GM23338 (cell line): ENCODE data around the gene NEURL1. TPM values are rescaled to one million over a fixed set of nuclear protein-coding genes. Genes with fewer than 3 reads are reported as not detected.
A peak's percentile ranks its signal among the peaks of the same experiment; 100 is the strongest.

Source experiments
- ATAC-seq: fragments of 200-7000 bp; cut with Tn5 transposase; 3 replicates; pipeline ENCODE4 v1.9.1; 2020
- DNase-seq: peaks from one replicate; pipeline ENCODE4 v3.0.0-alpha.2; 2015; ENCODE audit warnings: low spot score
- H2AFZ ChIP-seq: fragments of 200-600 bp; sonication (generic); 2 replicates; pipeline ENCODE4 v1.8.0; 2016; ENCODE audit warnings: antibody characterized with exemption, mild to moderate bottlenecking, moderate library complexity
- H3F3A ChIP-seq: fragments of 200-600 bp; sonication (generic); replicated peaks from 2 replicates; pipeline ENCODE4 v1.8.0; 2017; ENCODE audit warnings: antibody characterized with exemption, mixed run types, low read depth
- H3K27ac ChIP-seq: fragments of 200-600 bp; sonication (generic); 2 replicates; pipeline ENCODE4 v1.6.1; 2016; ENCODE audit warnings: low read depth
- H3K27me3 ChIP-seq: fragments of 200-600 bp; sonication (generic); 2 replicates; pipeline ENCODE4 v1.8.0; 2016; ENCODE audit warnings: mild to moderate bottlenecking, mixed run types, moderate library complexity; ENCODE audit not compliant: insufficient read depth
- H3K36me3 ChIP-seq: fragments of 200-600 bp; sonication (generic); 2 replicates; pipeline ENCODE4 v1.8.0; 2016; ENCODE audit warnings: mild to moderate bottlenecking; ENCODE audit not compliant: insufficient read depth
- H3K4me1 ChIP-seq: fragments of 200-600 bp; sonication (generic); 2 replicates; pipeline ENCODE4 v1.8.0; 2016; ENCODE audit warnings: mild to moderate bottlenecking, moderate library complexity; ENCODE audit not compliant: insufficient read depth
- H3K4me2 ChIP-seq: fragments of 200-600 bp; sonication (generic); 2 replicates; pipeline ENCODE4 v1.7.1; 2017; ENCODE audit warnings: mixed run types
- H3K4me3 ChIP-seq: fragments of 200-600 bp; sonication (generic); 2 replicates; pipeline ENCODE4 v1.6.1; 2016; ENCODE audit warnings: mixed run types
- H3K79me2 ChIP-seq: fragments of 200-600 bp; sonication (generic); replicated peaks from 2 replicates; pipeline ENCODE4 v1.8.0; 2017; ENCODE audit warnings: mild to moderate bottlenecking; ENCODE audit not compliant: insufficient read depth
- H3K9me2 ChIP-seq: fragments of 200-600 bp; sonication (generic); 2 replicates; pipeline ENCODE4 v1.8.0; 2017; ENCODE audit not compliant: insufficient read depth
- H4K20me1 ChIP-seq: fragments of 200-600 bp; sonication (generic); replicated peaks from 2 replicates; pipeline ENCODE4 v1.8.0; 2017; ENCODE audit warnings: mild to moderate bottlenecking; ENCODE audit not compliant: insufficient read depth
- H3K27ac Mint-ChIP-seq: 2 replicates; pipeline ENCODE4 v1.8.0; 2020; ENCODE audit warnings: inconsistent platforms, mild to moderate bottlenecking, moderate library complexity, mixed read lengths
- H3K27me3 Mint-ChIP-seq: 3 replicates; pipeline ENCODE4 v1.8.0; 2022; ENCODE audit warnings: low read depth, mild to moderate bottlenecking, moderate library complexity, mixed read lengths, inconsistent platforms; ENCODE audit not compliant: insufficient read depth, poor library complexity
- H3K36me3 Mint-ChIP-seq: 3 replicates; pipeline ENCODE4 v1.8.0; 2021; ENCODE audit warnings: low read depth, mild to moderate bottlenecking, inconsistent platforms, moderate library complexity, mixed read lengths
- H3K4me1 Mint-ChIP-seq: 3 replicates; pipeline ENCODE4 v1.8.0; 2020; ENCODE audit warnings: mild to moderate bottlenecking, inconsistent platforms, mixed read lengths
- H3K4me3 Mint-ChIP-seq: 3 replicates; pipeline ENCODE4 v1.8.0; 2021; ENCODE audit warnings: moderate library complexity, mild to moderate bottlenecking, inconsistent platforms, mixed read lengths
- H3K9me3 Mint-ChIP-seq: 3 replicates; pipeline ENCODE4 v1.8.0; 2020; ENCODE audit warnings: moderate library complexity, mild to moderate bottlenecking, inconsistent platforms, mixed read lengths
- CREB1 ChIP-seq: fragments of 250-450 bp; sonication (Bioruptor Pico); IDR thresholded peaks from 2 replicates; pipeline ENCODE4 v1.5.0; 2020; ENCODE audit warnings: low read depth, mild to moderate bottlenecking, moderate library complexity
- CTCF ChIP-seq, 2 experiments: fragments of 200-600 bp in 1 of 2; sonication (generic) in 1 of 2; conservative IDR thresholded peaks; 2 replicates each; pipeline versions ENCODE4 v1.5.1 to v1.6.1; 2016 to 2017; ENCODE audit warnings: antibody characterized with exemption in 2 of 2, low read depth in 2 of 2, mild to moderate bottlenecking in 2 of 2, moderate library complexity in 1 of 2
- ETS1 ChIP-seq: IDR thresholded peaks from 2 replicates; pipeline ENCODE4 v1.6.1; 2016; ENCODE audit warnings: antibody characterized with exemption
- EZH2 ChIP-seq: fragments of 200-600 bp; sonication (generic); IDR thresholded peaks from one replicate; pipeline ENCODE4 v1.8.0; 2017; ENCODE audit warnings: antibody characterized with exemption, mild to moderate bottlenecking, low read depth; ENCODE audit not compliant: unreplicated experiment
- EZH2phosphoT487 ChIP-seq: fragments of 200-600 bp; sonication (generic); IDR thresholded peaks from one replicate; pipeline ENCODE4 v1.8.1; 2018; ENCODE audit warnings: antibody characterized with exemption; ENCODE audit not compliant: unreplicated experiment
- JUNB ChIP-seq: IDR thresholded peaks from one replicate; pipeline ENCODE4 v1.6.1; 2016; ENCODE audit warnings: antibody characterized with exemption; ENCODE audit not compliant: unreplicated experiment
- NANOG ChIP-seq: IDR thresholded peaks from 2 replicates; pipeline ENCODE4 v1.6.1; 2016; ENCODE audit warnings: antibody characterized with exemption, borderline replicate concordance
- POLR2AphosphoS5 ChIP-seq: IDR thresholded peaks from 2 replicates; pipeline ENCODE4 v1.6.1; 2016; ENCODE audit warnings: antibody characterized with exemption, low read depth
- STAT1 ChIP-seq: IDR thresholded peaks from one replicate; pipeline ENCODE4 v1.6.1; 2016; ENCODE audit warnings: antibody characterized with exemption; ENCODE audit not compliant: unreplicated experiment
- ZNF114 ChIP-seq: fragments of 250-450 bp; sonication (Bioruptor Pico); IDR thresholded peaks from 2 replicates; pipeline ENCODE4 v1.5.0; 2020; ENCODE audit warnings: mild to moderate bottlenecking, moderate library complexity
- ZNF331 ChIP-seq: fragments of 250-450 bp; sonication (Bioruptor Pico); IDR thresholded peaks from 2 replicates; pipeline ENCODE4 v1.5.0; 2020; ENCODE audit warnings: low read depth, mild to moderate bottlenecking, moderate library complexity
- polyA plus RNA-seq: library from polyadenylated mRNA; unstranded; fragments of >200 nt; fragmentation: Nextera tagmentation; extraction: Ambion mirVana; gene quantifications from 2 replicates; pipeline ENCODE4 v1.2.1, GENCODE V29; 2016
- total RNA-seq: library from RNA; depleted of rRNA; stranded (reverse); fragments of >200 nt; shearing (Covaris generic); gene quantifications from 2 replicates; pipeline ENCODE4 v1.2.3, GENCODE V29; 2014
- TF ChIP-seq, protein P1 (sequence below): fragments of 250-450 bp; sonication (Bioruptor Pico); IDR thresholded peaks from 2 replicates; pipeline ENCODE4 v1.5.0; 2020; ENCODE audit warnings: mild to moderate bottlenecking, moderate library complexity
- TF ChIP-seq, protein P2 (sequence below): IDR thresholded peaks from one replicate; pipeline ENCODE4 v1.6.1; 2018; ENCODE audit warnings: antibody characterized with exemption; ENCODE audit not compliant: unreplicated experiment

The NEURL1 gene
- total and polyA plus RNA-seq, 2 experiments from 2014 or later = 0.82 to 1.1 TPM

GRCh38 chr10:103616705-103617601, 123.4 kb downstream of the NEURL1 start:
- H3K27ac ChIP-seq = no peak overlapping the region
- H3K79me2 ChIP-seq = no peaks in the 10 kb centered on the region
- ATAC-seq (no peak; the same call in 2 of the 3 replicates), DNase-seq (no peak)
- no peak overlapping the region for H2AFZ ChIP-seq
- Mint-ChIP-seq H3K27me3 (peaks cover 8% of the 10 kb centered on the region), H3K4me3 (no peak overlapping the region), H3K4me1 (peaks cover 13% of the 10 kb centered on the region), H3K27ac (peak overlapping the region; percentile 6; the same call in 1 of the 2 replicates), H3K36me3 (peaks cover 4% of the 10 kb centered on the region; the same call in 2 of the 3 replicates), H3K9me3 (no peaks in the 10 kb centered on the region; the same call in 2 of the 3 replicates)
- no peaks in the 10 kb centered on the region for H3K36me3 ChIP-seq
- no peak for TF ChIP-seq EZH2
- no peak for TF ChIP-seq ETS1
- TF ChIP-seq JUNB = no peak
- no peak for TF ChIP-seq NANOG
- no peak for TF ChIP-seq EZH2phosphoT487
- no peak for TF ChIP-seq STAT1
- no peak for TF ChIP-seq CTCF (conservative IDR thresholded peaks at IDR 0.05; ENCODE audit: low read depth in 2 of 2)
- TF ChIP-seq, protein P1, sequence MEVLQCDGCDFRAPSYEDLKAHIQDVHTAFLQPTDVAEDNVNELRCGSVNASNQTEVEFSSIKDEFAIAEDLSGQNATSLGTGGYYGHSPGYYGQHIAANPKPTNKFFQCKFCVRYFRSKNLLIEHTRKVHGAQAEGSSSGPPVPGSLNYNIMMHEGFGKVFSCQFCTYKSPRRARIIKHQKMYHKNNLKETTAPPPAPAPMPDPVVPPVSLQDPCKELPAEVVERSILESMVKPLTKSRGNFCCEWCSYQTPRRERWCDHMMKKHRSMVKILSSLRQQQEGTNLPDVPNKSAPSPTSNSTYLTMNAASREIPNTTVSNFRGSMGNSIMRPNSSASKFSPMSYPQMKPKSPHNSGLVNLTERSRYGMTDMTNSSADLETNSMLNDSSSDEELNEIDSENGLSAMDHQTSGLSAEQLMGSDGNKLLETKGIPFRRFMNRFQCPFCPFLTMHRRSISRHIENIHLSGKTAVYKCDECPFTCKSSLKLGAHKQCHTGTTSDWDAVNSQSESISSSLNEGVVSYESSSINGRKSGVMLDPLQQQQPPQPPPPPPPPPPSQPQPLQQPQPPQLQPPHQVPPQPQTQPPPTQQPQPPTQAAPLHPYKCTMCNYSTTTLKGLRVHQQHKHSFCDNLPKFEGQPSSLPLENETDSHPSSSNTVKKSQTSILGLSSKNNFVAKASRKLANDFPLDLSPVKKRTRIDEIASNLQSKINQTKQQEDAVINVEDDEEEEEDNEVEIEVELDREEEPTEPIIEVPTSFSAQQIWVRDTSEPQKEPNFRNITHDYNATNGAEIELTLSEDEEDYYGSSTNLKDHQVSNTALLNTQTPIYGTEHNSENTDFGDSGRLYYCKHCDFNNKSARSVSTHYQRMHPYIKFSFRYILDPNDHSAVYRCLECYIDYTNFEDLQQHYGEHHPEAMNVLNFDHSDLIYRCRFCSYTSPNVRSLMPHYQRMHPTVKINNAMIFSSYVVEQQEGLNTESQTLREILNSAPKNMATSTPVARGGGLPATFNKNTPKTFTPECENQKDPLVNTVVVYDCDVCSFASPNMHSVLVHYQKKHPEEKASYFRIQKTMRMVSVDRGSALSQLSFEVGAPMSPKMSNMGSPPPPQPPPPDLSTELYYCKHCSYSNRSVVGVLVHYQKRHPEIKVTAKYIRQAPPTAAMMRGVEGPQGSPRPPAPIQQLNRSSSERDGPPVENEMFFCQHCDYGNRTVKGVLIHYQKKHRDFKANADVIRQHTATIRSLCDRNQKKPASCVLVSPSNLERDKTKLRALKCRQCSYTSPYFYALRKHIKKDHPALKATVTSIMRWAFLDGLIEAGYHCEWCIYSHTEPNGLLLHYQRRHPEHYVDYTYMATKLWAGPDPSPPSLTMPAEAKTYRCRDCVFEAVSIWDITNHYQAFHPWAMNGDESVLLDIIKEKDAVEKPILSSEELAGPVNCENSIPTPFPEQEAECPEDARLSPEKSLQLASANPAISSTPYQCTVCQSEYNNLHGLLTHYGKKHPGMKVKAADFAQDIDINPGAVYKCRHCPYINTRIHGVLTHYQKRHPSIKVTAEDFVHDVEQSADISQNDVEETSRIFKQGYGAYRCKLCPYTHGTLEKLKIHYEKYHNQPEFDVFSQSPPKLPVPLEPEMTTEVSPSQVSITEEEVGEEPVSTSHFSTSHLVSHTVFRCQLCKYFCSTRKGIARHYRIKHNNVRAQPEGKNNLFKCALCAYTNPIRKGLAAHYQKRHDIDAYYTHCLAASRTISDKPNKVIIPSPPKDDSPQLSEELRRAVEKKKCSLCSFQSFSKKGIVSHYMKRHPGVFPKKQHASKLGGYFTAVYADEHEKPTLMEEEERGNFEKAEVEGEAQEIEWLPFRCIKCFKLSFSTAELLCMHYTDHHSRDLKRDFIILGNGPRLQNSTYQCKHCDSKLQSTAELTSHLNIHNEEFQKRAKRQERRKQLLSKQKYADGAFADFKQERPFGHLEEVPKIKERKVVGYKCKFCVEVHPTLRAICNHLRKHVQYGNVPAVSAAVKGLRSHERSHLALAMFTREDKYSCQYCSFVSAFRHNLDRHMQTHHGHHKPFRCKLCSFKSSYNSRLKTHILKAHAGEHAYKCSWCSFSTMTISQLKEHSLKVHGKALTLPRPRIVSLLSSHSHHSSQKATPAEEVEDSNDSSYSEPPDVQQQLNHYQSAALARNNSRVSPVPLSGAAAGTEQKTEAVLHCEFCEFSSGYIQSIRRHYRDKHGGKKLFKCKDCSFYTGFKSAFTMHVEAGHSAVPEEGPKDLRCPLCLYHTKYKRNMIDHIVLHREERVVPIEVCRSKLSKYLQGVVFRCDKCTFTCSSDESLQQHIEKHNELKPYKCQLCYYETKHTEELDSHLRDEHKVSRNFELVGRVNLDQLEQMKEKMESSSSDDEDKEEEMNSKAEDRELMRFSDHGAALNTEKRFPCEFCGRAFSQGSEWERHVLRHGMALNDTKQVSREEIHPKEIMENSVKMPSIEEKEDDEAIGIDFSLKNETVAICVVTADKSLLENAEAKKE (CRISPR knock-in tag) = no peak
- TF ChIP-seq ZNF114 (CRISPR knock-in tag) = no peak
- TF ChIP-seq, protein P2, sequence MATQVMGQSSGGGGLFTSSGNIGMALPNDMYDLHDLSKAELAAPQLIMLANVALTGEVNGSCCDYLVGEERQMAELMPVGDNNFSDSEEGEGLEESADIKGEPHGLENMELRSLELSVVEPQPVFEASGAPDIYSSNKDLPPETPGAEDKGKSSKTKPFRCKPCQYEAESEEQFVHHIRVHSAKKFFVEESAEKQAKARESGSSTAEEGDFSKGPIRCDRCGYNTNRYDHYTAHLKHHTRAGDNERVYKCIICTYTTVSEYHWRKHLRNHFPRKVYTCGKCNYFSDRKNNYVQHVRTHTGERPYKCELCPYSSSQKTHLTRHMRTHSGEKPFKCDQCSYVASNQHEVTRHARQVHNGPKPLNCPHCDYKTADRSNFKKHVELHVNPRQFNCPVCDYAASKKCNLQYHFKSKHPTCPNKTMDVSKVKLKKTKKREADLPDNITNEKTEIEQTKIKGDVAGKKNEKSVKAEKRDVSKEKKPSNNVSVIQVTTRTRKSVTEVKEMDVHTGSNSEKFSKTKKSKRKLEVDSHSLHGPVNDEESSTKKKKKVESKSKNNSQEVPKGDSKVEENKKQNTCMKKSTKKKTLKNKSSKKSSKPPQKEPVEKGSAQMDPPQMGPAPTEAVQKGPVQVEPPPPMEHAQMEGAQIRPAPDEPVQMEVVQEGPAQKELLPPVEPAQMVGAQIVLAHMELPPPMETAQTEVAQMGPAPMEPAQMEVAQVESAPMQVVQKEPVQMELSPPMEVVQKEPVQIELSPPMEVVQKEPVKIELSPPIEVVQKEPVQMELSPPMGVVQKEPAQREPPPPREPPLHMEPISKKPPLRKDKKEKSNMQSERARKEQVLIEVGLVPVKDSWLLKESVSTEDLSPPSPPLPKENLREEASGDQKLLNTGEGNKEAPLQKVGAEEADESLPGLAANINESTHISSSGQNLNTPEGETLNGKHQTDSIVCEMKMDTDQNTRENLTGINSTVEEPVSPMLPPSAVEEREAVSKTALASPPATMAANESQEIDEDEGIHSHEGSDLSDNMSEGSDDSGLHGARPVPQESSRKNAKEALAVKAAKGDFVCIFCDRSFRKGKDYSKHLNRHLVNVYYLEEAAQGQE = no peak
- no peak for TF ChIP-seq ZNF331 (CRISPR knock-in tag)
- no peak for TF ChIP-seq POLR2AphosphoS5
- no peak for TF ChIP-seq CREB1 (CRISPR knock-in tag)
- no peaks in the 10 kb centered on the region for H3K4me1 ChIP-seq
- H3K27me3 ChIP-seq = no peaks in the 10 kb centered on the region
- no peaks in the 10 kb centered on the region for H4K20me1 ChIP-seq
- H3F3A ChIP-seq = no peaks in the 10 kb centered on the region
- H3K9me2 ChIP-seq = no peaks in the 10 kb centered on the region
- H3K4me3 ChIP-seq = no peak overlapping the region
- no peak overlapping the region for H3K4me2 ChIP-seq
